Amniotic stem cell (primary cell): ENCODE measurements around the gene SLCO1C1.

Experiments
- DNase-seq: peaks from one replicate; lab custom pipeline; 2025; lab: John Stamatoyannopoulos, UW

The SLCO1C1 gene

DNA sequence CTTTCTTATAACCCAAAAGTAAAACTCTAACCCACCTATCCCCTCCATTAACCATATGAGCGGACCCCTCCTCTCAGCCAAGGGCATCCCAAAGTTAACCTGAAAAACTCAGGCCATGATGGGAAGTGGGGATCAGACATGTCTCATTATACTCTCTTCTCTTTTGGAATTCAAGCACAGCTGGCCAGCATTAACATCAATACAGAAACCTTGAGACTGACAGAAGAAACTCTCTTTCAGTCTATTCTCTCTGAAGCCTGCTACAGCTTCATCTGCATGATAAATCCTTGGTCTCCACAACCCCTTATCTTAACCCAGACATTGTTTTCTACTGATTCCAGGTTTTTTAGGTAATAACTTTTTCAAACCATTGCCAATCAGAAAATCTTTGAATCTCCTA lies 97.8 kb downstream of the SLCO1C1 start:
- DNase-seq, result no peak

DNA sequence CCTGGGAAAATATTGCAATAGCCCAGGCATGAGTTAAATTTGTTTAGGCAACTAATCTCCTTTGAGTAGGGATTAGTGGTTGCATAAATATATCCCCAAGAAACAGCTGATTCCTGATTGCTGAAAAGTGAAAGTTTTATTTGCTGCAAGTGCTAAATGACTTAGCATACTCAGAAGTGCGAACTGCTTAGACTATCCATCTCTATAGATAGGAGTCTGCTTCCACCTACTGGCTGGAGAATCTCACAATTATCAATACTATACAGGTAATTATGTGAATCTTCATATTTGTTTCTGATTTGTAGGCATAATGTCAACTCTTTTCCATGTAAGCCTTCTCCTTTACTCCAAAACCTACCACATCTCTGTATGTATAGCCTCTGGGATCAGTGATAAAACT lies 103.4 kb downstream of the SLCO1C1 start:
- DNase-seq, result no peak

DNA sequence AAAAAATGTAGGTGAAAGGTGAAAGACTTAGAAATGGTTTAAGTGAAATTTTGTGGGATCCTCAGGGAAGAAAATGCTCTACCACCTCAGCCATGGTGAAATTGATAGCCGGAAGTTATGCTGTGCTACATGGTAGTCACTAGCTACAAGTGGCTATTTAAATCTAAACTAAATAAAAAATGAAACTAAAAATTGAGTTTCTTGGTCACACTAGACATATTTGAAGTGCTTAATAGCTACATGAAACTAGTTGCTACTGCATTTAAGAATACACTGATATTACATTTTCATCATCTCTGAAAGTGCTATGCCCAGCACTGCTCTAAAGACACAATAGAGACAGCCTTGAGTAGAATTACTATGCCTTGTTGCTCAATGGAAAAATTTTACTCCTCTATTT lies 105.0 kb downstream of the SLCO1C1 start:
- no peak for DNase-seq

DNA sequence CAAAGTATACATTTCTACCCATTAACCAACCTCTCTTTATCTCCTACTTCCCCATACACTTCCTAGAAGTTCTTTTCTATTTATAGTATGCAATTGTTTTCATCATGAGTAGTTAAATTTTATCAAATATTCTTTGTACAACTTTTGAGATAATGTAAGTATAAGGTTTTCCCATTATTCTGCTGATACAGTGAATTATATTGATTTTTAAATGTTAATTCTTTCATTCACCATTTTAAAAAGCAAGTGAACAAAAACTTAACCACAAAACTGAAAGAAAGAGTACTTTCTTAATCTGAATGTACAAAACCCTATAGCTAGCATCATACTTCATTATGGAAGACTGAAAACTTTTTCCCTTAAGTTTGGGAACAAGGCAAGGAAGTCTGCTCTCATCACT lies 105.9 kb downstream of the SLCO1C1 start:
- DNase-seq, result no peak
